Vagina (tissue), 2 donors: ENCODE data around the gene TTLL3.

Experiments
- CTCF ChIP-seq, 3 experiments: fragments of 450-650 bp in 2 of 3; fragments of 200-600 bp in 1 of 3; sonication (generic) in 1 of 3; IDR thresholded peaks; one replicate each; pipeline ENCODE4 v1.5.1; 2017 to 2019; ENCODE audit warnings: antibody characterized with exemption in 3 of 3, mild to moderate bottlenecking in 2 of 3, moderate library complexity in 2 of 3
- POLR2A ChIP-seq, 2 donors: fragments of 450-650 bp; IDR thresholded peaks; one replicate each; pipeline ENCODE4 v1.6.1; 2017; ENCODE audit warnings: antibody characterized with exemption in 2 of 2, mild to moderate bottlenecking in 2 of 2, moderate library complexity in 2 of 2

- TF ChIP-seq CTCF (IDR thresholded peaks at IDR 0.05) (no peak), POLR2A (IDR thresholded peaks at IDR 0.05) (no peak)
These were observed 19.0 kb downstream of the TTLL3 start for GRCh38 chr3:9828801-9829755.
